ENCODE measurements around the gene SNX32. TPM values are rescaled to one million over a fixed set of nuclear protein-coding genes. Genes with fewer than 3 reads are reported as not detected.

The SNX32 gene
- total and polyA plus RNA-seq, 2 of the 13 experiments (the other 11 are each of a cell fraction or from before 2014, with no cell fraction given) = 0.09 to 0.34 TPM

DNA sequence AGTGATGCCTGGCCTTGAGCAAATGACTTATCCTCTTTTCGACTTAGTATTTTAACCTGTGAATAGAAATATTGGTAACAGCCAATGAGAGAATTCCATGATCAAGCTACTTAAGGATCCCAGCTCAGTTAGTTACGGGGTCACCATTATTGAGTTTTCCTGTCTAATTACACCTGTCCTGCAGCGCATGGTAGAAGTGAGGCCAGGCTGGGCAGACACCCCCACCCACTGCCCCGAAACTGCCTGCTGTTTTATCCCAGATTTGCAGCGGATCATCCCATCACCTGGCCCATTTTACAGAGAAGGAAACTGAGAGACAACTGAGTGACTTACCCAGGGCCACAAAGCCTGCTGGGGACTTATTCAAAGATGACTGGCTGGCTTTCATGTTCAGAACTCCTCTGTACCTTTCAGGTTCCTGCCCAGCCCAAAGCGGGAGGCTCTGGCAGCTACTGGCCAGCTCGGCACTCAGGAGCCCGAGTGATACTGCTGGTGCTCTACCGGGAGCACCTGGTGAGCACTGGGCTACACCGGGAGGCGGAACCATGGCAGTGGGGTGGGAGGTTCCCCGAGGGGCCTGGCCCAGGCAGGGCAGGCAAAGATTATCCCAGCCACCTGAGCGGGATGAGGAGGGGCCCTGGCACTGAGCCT is 27.9 kb downstream of the SNX32 start:
- in situ Hi-C loops (cut with HindIII; ENCODE audit: extremely low pct_ligation_motif_present, low pct_unique_long_range_greater_than_20kb) = no loop called here
- Histone ChIP-seq H3K27ac (ENCODE audit: extremely low read length, insufficient read depth, low read length) (peak overlapping the region; percentile 90), H3K27me3 (ENCODE audit: control insufficient read depth in 1 of 2, insufficient read depth in 2 of 2, low read length in 2 of 2) (no peaks in the 10 kb centered on the region; a peak in 1 of 5 replicates), H4K20me1 (ENCODE audit: insufficient read depth, low read length) (peaks cover 10% of the 10 kb centered on the region), H2AFZ (ENCODE audit: low read length) (no peak overlapping the region), H3K79me2 (ENCODE audit: insufficient read depth, low read length) (peaks cover 21% of the 10 kb centered on the region), H3K4me1 (ENCODE audit: insufficient read depth, low read length) (peaks cover 29% of the 10 kb centered on the region), H3K36me3 (replicated peaks in 1 of 2; ENCODE audit: control insufficient read depth in 1 of 2, insufficient read depth in 2 of 2, low read length in 2 of 2) (peaks cover 14 to 41% of the 10 kb centered on the region in 2 experiments; a peak in 4 of 5 replicates), H3K9ac (ENCODE audit: insufficient read depth, low read depth, low read length) (peak overlapping the region; percentile 89), H3K4me2 (ENCODE audit: low read depth, low read length) (peak overlapping the region; percentile 100), H3K9me3 (ENCODE audit: low read length) (no peaks in the 10 kb centered on the region), H3K4me3 (replicated peaks in 1 of 3; ENCODE audit: insufficient read depth in 1 of 3, low read depth in 2 of 3, low read length in 3 of 3) (peak overlapping the region; percentile 80 to 99 (median 89))
- no peak for ATAC-seq
- intact Hi-C loops (cut with micrococcal nuclease; ENCODE audit: unreplicated experiment) = no loop called here
- 84% methylated on average over 10 of the region's 13 CpGs for WGBS (ENCODE audit: low lambda C conversion rate)
- TF ChIP-seq ZNF629 (CRISPR knock-in tag; conservative IDR thresholded peaks at IDR 0.05) (peak; percentile 51; the same call in 1 of the 2 replicates), AHR (CRISPR knock-in tag; IDR thresholded peaks at IDR 0.05) (0 out of 2 replicates have a peak, but pooled peaks have one; percentile 34), GTF3A (CRISPR knock-in tag; conservative IDR thresholded peaks at IDR 0.05) (no peak), ZNF263 (CRISPR knock-in tag; IDR thresholded peaks at IDR 0.05) (peak; percentile 69), ZNF431 (CRISPR knock-in tag; IDR thresholded peaks at IDR 0.05; ENCODE audit: borderline replicate concordance, low read depth) (no peak), PHF21A (CRISPR knock-in tag; IDR thresholded peaks at IDR 0.05) (no peak)
- TF ChIP-seq, protein P1, sequence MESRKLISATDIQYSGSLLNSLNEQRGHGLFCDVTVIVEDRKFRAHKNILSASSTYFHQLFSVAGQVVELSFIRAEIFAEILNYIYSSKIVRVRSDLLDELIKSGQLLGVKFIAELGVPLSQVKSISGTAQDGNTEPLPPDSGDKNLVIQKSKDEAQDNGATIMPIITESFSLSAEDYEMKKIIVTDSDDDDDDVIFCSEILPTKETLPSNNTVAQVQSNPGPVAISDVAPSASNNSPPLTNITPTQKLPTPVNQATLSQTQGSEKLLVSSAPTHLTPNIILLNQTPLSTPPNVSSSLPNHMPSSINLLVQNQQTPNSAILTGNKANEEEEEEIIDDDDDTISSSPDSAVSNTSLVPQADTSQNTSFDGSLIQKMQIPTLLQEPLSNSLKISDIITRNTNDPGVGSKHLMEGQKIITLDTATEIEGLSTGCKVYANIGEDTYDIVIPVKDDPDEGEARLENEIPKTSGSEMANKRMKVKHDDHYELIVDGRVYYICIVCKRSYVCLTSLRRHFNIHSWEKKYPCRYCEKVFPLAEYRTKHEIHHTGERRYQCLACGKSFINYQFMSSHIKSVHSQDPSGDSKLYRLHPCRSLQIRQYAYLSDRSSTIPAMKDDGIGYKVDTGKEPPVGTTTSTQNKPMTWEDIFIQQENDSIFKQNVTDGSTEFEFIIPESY (CRISPR knock-in tag; IDR thresholded peaks at IDR 0.05) = no peak
- TF ChIP-seq, protein P2, sequence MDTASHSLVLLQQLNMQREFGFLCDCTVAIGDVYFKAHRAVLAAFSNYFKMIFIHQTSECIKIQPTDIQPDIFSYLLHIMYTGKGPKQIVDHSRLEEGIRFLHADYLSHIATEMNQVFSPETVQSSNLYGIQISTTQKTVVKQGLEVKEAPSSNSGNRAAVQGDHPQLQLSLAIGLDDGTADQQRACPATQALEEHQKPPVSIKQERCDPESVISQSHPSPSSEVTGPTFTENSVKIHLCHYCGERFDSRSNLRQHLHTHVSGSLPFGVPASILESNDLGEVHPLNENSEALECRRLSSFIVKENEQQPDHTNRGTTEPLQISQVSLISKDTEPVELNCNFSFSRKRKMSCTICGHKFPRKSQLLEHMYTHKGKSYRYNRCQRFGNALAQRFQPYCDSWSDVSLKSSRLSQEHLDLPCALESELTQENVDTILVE (CRISPR knock-in tag; IDR thresholded peaks at IDR 0.05) = no peak
- POLR2A ChIA-PET = interaction anchor here (0.7 to 5.4 kb wide), 5 partner anchors 9 to 141 kb away, joined by 3 to 81 read pairs (median 20); partner anchors contain the start of genes BANF1, CCDC85B, EFEMP2 and EIF1AD
- FAIRE-seq = no peak
- BruUV-seq (replicated peaks) = no TSS peak
- CTCF ChIA-PET (ENCODE audit: low intra/inter-chr PET ratio, low total read pairs) = interaction anchor here (1.4 to 1.9 kb wide), 3 partner anchors 23 to 150 kb away, joined by 3 to 7 read pairs (median 6); no protein-coding TSS in a partner anchor
- no peak for DNase-seq (ENCODE audit: low spot score)
